IPS DF 6.9 (cell line): ENCODE results near the gene COG3.

ENCODE experiments used
- DNase-seq: peaks from one replicate; pipeline ENCODE4 v3.0.0-alpha.2; 2013; ENCODE audit warnings: low read depth, low spot score
- H3K27ac ChIP-seq: one replicate; pipeline ENCODE4 v1.5.1; 2013; ENCODE audit warnings: low read length, control low read depth
- H3K27me3 ChIP-seq: 2 replicates; pipeline ENCODE4 v1.6.1; 2013; ENCODE audit warnings: mild to moderate bottlenecking, low read length; ENCODE audit not compliant: control insufficient read depth, insufficient read depth
- H3K36me3 ChIP-seq: 2 replicates; pipeline ENCODE4 v1.6.1; 2013; ENCODE audit warnings: low read length; ENCODE audit not compliant: control insufficient read depth, insufficient read depth
- H3K4me1 ChIP-seq: 2 replicates; pipeline ENCODE4 v1.6.1; 2013; ENCODE audit warnings: low read length; ENCODE audit not compliant: control insufficient read depth, insufficient read depth
- H3K4me3 ChIP-seq: 2 replicates; pipeline ENCODE4 v1.5.1; 2013; ENCODE audit warnings: mild to moderate bottlenecking, low read length
- H3K9me3 ChIP-seq: 2 replicates; pipeline ENCODE4 v1.6.1; 2013; ENCODE audit warnings: low read length, inconsistent platforms; ENCODE audit not compliant: control insufficient read depth, insufficient read depth
- WGBS: extraction: QIAGEN DNeasy Blood & Tissue Kit; methylation state at CpG from one replicate; pipeline ENCODE4 v1.1.7; 2013; ENCODE audit warnings: mixed read lengths, missing lambda C conversion rate; ENCODE audit not compliant: insufficient read length, insufficient coverage; 5-methylcytosine and 5-hydroxymethylcytosine counted together

Gene COG3

GRCh38 chr13:45446181-45446580 lies 18.6 kb upstream of the COG3 start:
- H3K9me3 ChIP-seq, result no peaks in the 10 kb centered on the region
- H3K27ac ChIP-seq, result no peak overlapping the region
- H3K27me3 ChIP-seq, result no peaks in the 10 kb centered on the region
- H3K4me3 ChIP-seq, result no peak overlapping the region
- no peaks in the 10 kb centered on the region for H3K4me1 ChIP-seq
- no peak for DNase-seq
- H3K36me3 ChIP-seq, result no peaks in the 10 kb centered on the region
- no CpG with 5 or more reads among the region's 7 CpGs for WGBS

GRCh38 chr13:45447050-45447661 lies 17.6 kb upstream of the COG3 start:
- no CpG with 5 or more reads among the region's 9 CpGs for WGBS
- Histone ChIP-seq H3K4me3 (no peak overlapping the region), H3K27me3 (no peaks in the 10 kb centered on the region), H3K4me1 (no peaks in the 10 kb centered on the region), H3K27ac (no peak overlapping the region), H3K36me3 (no peaks in the 10 kb centered on the region), H3K9me3 (no peaks in the 10 kb centered on the region)
- no peak for DNase-seq

- no peaks in the 10 kb centered on the region for H3K9me3 ChIP-seq
- no peak for DNase-seq
- H3K36me3 ChIP-seq, result no peaks in the 10 kb centered on the region
- no peak overlapping the region for H3K4me3 ChIP-seq
- H3K4me1 ChIP-seq, result no peaks in the 10 kb centered on the region
- WGBS, result no CpG with 5 or more reads among the region's 1 CpG
- no peak overlapping the region for H3K27ac ChIP-seq
- H3K27me3 ChIP-seq, result no peaks in the 10 kb centered on the region
Measured at GRCh38 chr13:45448965-45449559, 15.7 kb upstream of the COG3 start.

GRCh38 chr13:45451282-45451681 lies 13.5 kb upstream of the COG3 start:
- WGBS, result no CpG with 5 or more reads among the region's 4 CpGs
- no peak for DNase-seq
- H3K36me3 ChIP-seq, result no peaks in the 10 kb centered on the region
- no peak overlapping the region for H3K27ac ChIP-seq
- no peaks in the 10 kb centered on the region for H3K4me1 ChIP-seq
- H3K9me3 ChIP-seq, result no peaks in the 10 kb centered on the region
- no peak overlapping the region for H3K4me3 ChIP-seq
- H3K27me3 ChIP-seq, result no peaks in the 10 kb centered on the region

GRCh38 chr13:45454204-45454603 lies 10.5 kb upstream of the COG3 start:
- Histone ChIP-seq H3K4me3 (no peak overlapping the region), H3K27me3 (no peaks in the 10 kb centered on the region), H3K9me3 (no peaks in the 10 kb centered on the region), H3K4me1 (no peaks in the 10 kb centered on the region), H3K36me3 (no peaks in the 10 kb centered on the region), H3K27ac (no peak overlapping the region)
- no peak for DNase-seq
- no CpG with 5 or more reads among the region's 7 CpGs for WGBS

GRCh38 chr13:45456196-45456972 lies 8.4 kb upstream of the COG3 start:
- no peaks in the 10 kb centered on the region for H3K9me3 ChIP-seq
- H3K27ac ChIP-seq, result no peak overlapping the region
- H3K4me3 ChIP-seq, result no peak overlapping the region
- no CpG with 5 or more reads among the region's 2 CpGs for WGBS
- no peaks in the 10 kb centered on the region for H3K4me1 ChIP-seq
- DNase-seq, result no peak
- H3K27me3 ChIP-seq, result no peaks in the 10 kb centered on the region
- no peaks in the 10 kb centered on the region for H3K36me3 ChIP-seq

GRCh38 chr13:45464141-45464686 lies 525 bp upstream of the COG3 start:
- no peaks in the 10 kb centered on the region for H3K36me3 ChIP-seq
- H3K27ac ChIP-seq, result no peak overlapping the region
- no CpG with 5 or more reads among the region's 9 CpGs for WGBS
- H3K4me1 ChIP-seq, result 0 out of 2 replicates have a peak, but pooled peaks cover 2% of the 10 kb centered on the region
- H3K9me3 ChIP-seq, result no peaks in the 10 kb centered on the region
- no peaks in the 10 kb centered on the region for H3K27me3 ChIP-seq
- peak overlapping the region; percentile 99; the same call in 1 of the 2 replicates for H3K4me3 ChIP-seq
- no peak for DNase-seq

GRCh38 chr13:45466359-45466758 lies 1.6 kb downstream of the COG3 start:
- H3K9me3 ChIP-seq, result no peaks in the 10 kb centered on the region
- H3K27ac ChIP-seq, result no peak overlapping the region
- no peak for DNase-seq

GRCh38 chr13:45468635-45469034 lies 3.9 kb downstream of the COG3 start:
- Histone ChIP-seq H3K4me1 (0 out of 2 replicates have a peak, but pooled peaks cover 2% of the 10 kb centered on the region), H3K36me3 (no peaks in the 10 kb centered on the region), H3K4me3 (no peak overlapping the region), H3K27ac (no peak overlapping the region), H3K9me3 (no peaks in the 10 kb centered on the region), H3K27me3 (no peaks in the 10 kb centered on the region)
- WGBS, result no CpG with 5 or more reads among the region's 1 CpG
- no peak for DNase-seq

More at GRCh38 chr13:45466359-45466758, 1.6 kb downstream of the COG3 start:
- no peaks in the 10 kb centered on the region for H3K36me3 ChIP-seq
- H3K4me1 ChIP-seq, result 0 out of 2 replicates have a peak, but pooled peaks cover 2% of the 10 kb centered on the region
- no peaks in the 10 kb centered on the region for H3K27me3 ChIP-seq
- WGBS, result no CpG with 5 or more reads among the region's 4 CpGs
- H3K4me3 ChIP-seq, result no peak overlapping the region

- Histone ChIP-seq H3K36me3 (no peaks in the 10 kb centered on the region), H3K27ac (no peak overlapping the region), H3K4me1 (0 out of 2 replicates have a peak, but pooled peaks cover 1% of the 10 kb centered on the region), H3K27me3 (no peaks in the 10 kb centered on the region), H3K4me3 (no peak overlapping the region), H3K9me3 (no peaks in the 10 kb centered on the region)
- DNase-seq, result no peak
Measured at GRCh38 chr13:45472171-45472705, 7.5 kb downstream of the COG3 start.
